Testis (tissue), 3 donors: ENCODE data around the gene LGALS7B. TPM values are rescaled to one million over a fixed set of nuclear protein-coding genes. Genes with fewer than 3 reads are reported as not detected.
"Not testable (repeated sequence)": the region's sequence is repeated elsewhere in the genome, so short reads cannot be mapped to it uniquely, and the experiment has no call there.

Experiments used
- DNase-seq: peaks from one replicate; pipeline ENCODE4 v3.0.0-alpha.2; 2019
- H3K27ac ChIP-seq, 2 donors: fragments of 200-600 bp; sonication (generic); one replicate each; pipeline ENCODE4 v1.5.1; 2019
- H3K27me3 ChIP-seq: fragments of 200-600 bp; sonication (generic); one replicate; pipeline ENCODE4 v1.5.1; 2019
- H3K36me3 ChIP-seq: fragments of 200-600 bp; sonication (generic); one replicate; pipeline ENCODE4 v1.5.1; 2017; ENCODE audit warnings: low read depth; ENCODE audit errors: missing control alignments
- H3K4me1 ChIP-seq: fragments of 200-600 bp; sonication (generic); one replicate; pipeline ENCODE4 v1.5.1; 2019
- H3K4me3 ChIP-seq, 2 donors: fragments of 200-600 bp; sonication (generic); one replicate each; pipeline ENCODE4 v1.5.1; 2017 to 2019
- H3K9me3 ChIP-seq: fragments of 200-600 bp; sonication (generic); one replicate; pipeline ENCODE4 v1.5.1; 2017
- POLR2A ChIP-seq: fragments of 450-650 bp; IDR thresholded peaks from one replicate; pipeline ENCODE4 v1.6.1; 2017; ENCODE audit warnings: antibody characterized with exemption, mild to moderate bottlenecking, moderate library complexity
- WGBS, 2 donors: methylation state at CpG; one replicate each; pipeline ENCODE4 v1.1.5; 2018; 5-methylcytosine and 5-hydroxymethylcytosine counted together
- intact Hi-C: fragments of 100-400 bp; cut with DNase I; formaldehyde crosslinking; loops from one replicate; pipeline ENCODE4 v1.15.1; 2023; ENCODE audit warnings: low total_unique reads
- polyA plus RNA-seq: library from polyadenylated mRNA; stranded (reverse); fragments of 350-450 nt; fragmentation: Illumina TruSeq; extraction: RNeasy Lipid Tissue Mini Kit (QIAGEN cat#74804); gene quantifications from one replicate; pipeline ENCODE4 v1.2.3, GENCODE V29; 2014; ENCODE audit warnings: low read depth, low replicate concordance; ENCODE audit not compliant: insufficient read depth
- total RNA-seq, 2 donors: library from RNA; depleted of rRNA; stranded (reverse); fragments of >200 nt; gene quantifications; one replicate each; pipeline ENCODE4 v1.2.3, GENCODE V29; 2016
- TF ChIP-seq, protein P1 (sequence below), 3 experiments: fragments of 450-650 bp in 2 of 3; fragments of 200-600 bp in 1 of 3; sonication (generic) in 1 of 3; IDR thresholded peaks; one replicate each; pipeline ENCODE4 v1.5.1; 2016 to 2019; ENCODE audit warnings: antibody characterized with exemption in 3 of 3, mild to moderate bottlenecking in 2 of 3, moderate library complexity in 1 of 3

Gene LGALS7B
- total and polyA plus RNA-seq, 3 donors from 2014 or later: 2.3 to 8.1 TPM; not detected in 1

DNA sequence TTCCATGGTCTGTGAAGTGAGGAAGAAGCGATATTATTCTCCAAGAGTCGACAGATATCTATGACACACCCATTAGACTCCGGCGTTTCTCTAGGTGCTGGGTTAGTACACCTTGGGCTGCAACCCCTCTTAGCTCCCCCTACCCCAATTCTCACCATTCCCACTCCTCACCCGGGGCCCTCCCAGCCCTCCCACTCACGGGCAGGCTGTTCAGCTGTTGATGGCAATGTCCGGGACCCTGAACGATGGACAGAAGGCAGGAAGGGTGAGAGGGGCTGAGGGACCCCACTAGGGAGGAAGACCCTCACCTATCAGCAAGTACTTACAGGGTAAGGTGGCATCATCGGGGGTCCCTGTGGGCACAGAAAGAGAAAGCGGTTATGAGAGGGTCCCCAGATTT is 14.5 kb downstream of the LGALS7B start:
- WGBS, 2 donors: 89 to 90% methylated on average over 10 of the region's 10 CpGs
- Histone ChIP-seq H3K27me3 (no peaks in the 10 kb centered on the region), H3K27ac (no peak overlapping the region), H3K4me1 (no peaks in the 10 kb centered on the region), H3K4me3 (no peak overlapping the region), H3K9me3 (no peaks in the 10 kb centered on the region), H3K36me3 (no peaks in the 10 kb centered on the region)
- intact Hi-C loops: no loop called here
- no peak for DNase-seq
- TF ChIP-seq, protein P1, sequence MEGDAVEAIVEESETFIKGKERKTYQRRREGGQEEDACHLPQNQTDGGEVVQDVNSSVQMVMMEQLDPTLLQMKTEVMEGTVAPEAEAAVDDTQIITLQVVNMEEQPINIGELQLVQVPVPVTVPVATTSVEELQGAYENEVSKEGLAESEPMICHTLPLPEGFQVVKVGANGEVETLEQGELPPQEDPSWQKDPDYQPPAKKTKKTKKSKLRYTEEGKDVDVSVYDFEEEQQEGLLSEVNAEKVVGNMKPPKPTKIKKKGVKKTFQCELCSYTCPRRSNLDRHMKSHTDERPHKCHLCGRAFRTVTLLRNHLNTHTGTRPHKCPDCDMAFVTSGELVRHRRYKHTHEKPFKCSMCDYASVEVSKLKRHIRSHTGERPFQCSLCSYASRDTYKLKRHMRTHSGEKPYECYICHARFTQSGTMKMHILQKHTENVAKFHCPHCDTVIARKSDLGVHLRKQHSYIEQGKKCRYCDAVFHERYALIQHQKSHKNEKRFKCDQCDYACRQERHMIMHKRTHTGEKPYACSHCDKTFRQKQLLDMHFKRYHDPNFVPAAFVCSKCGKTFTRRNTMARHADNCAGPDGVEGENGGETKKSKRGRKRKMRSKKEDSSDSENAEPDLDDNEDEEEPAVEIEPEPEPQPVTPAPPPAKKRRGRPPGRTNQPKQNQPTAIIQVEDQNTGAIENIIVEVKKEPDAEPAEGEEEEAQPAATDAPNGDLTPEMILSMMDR (IDR thresholded peaks at IDR 0.05): no peak
- no peak for TF ChIP-seq POLR2A

DNA sequence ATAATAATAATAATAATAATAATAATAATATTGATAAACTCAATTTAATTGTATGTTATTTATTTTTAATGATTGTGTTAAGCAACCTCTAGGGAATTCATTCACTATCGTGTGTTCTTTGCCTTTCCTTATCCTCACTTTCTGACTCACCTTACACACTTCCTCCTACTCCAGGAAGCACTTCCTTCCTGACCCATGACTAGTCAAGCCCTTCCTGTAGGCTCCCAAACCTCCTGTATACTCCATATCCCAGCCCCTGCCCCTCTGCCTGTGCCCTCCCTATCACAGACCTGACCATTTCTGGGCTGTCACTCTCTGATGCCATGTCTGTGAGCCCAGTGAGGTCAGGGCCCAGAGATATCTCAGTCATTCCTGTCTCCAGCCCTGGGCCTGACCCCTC is 16.2 kb downstream of the LGALS7B start:
- Histone ChIP-seq H3K4me1 (no peaks in the 10 kb centered on the region), H3K36me3 (no peaks in the 10 kb centered on the region), H3K9me3 (no peaks in the 10 kb centered on the region), H3K27ac (no peak overlapping the region), H3K4me3 (no peak overlapping the region), H3K27me3 (no peaks in the 10 kb centered on the region)
- no peak for DNase-seq
- WGBS, 2 donors: 62 to 73% methylated on average over 1 of the region's 1 CpG
- TF ChIP-seq POLR2A: no peak
- TF ChIP-seq, protein P1 (IDR thresholded peaks at IDR 0.05): no peak
- intact Hi-C loops: no loop called here

DNA sequence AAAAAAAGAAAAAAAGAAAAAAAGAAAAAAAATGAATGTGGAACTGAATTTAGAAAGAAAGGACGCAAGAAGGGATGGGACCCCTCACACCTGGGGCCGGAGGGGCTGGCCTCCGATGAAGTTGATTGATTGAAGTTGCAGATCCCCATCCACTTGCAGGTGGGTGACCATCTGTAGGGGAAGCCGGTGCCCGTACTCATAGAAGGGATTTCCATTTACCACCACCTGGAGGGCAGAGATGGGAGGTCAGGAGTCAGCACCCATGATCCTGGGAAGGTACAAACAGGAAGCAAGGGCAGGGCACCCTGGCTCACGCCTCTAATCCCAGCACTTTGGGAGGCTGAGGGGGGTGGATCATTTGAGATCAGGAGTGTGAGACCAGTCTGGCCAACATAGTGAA is 17.4 kb downstream of the LGALS7B start:
- no peak for DNase-seq
- Histone ChIP-seq H3K4me3 (no peak overlapping the region), H3K27me3 (no peaks in the 10 kb centered on the region), H3K27ac (no peak overlapping the region), H3K4me1 (no peaks in the 10 kb centered on the region), H3K9me3 (no peaks in the 10 kb centered on the region), H3K36me3 (no peaks in the 10 kb centered on the region)
- WGBS, 2 donors: 89 to 99% methylated on average over 6 of the region's 6 CpGs
- intact Hi-C loops: no loop called here
- TF ChIP-seq, protein P1 (IDR thresholded peaks at IDR 0.05): no peak

DNA sequence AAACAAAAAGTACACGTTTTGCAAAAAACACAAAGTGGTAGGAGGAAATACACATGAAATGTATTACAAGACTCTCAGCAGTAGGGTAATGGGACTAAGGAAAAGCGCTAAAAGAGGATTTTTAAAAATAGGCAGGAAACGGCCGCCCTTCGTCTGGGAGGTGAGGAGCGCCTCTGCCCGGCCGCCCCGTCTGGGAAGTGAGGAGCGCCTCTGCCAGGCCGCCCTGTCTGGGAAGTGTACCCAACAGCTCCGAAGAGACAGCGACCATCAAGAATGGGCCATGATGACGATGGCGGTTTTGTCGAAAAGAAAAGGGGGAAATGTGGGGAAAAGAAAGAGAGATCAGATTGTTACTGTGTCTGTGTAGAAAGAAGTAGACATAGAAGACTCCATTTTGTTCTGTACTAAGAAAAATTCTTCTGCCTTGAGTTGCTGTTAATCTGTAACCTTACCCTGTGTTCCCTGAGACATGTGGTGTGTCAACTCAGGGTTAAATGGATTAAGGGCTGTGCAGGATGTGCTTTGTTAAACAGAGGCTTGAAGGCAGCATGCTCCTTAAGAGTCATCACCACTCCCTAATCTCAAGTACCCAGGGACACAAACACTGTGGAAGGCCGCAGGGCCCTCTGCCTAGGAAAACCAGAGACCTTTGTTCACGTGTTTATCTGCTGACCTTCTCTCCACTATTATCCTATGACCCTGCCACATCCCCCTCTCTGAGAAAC is 18.5 kb downstream of the LGALS7B start:
- H3K36me3 ChIP-seq, DNase-seq, H3K27ac ChIP-seq, H3K4me3 ChIP-seq, H3K27me3 ChIP-seq, intact Hi-C loops, H3K9me3 ChIP-seq, H3K4me1 ChIP-seq: not testable (repeated sequence)
- WGBS, 2 donors: 80 to 89% methylated on average over 18 of the region's 18 CpGs

DNA sequence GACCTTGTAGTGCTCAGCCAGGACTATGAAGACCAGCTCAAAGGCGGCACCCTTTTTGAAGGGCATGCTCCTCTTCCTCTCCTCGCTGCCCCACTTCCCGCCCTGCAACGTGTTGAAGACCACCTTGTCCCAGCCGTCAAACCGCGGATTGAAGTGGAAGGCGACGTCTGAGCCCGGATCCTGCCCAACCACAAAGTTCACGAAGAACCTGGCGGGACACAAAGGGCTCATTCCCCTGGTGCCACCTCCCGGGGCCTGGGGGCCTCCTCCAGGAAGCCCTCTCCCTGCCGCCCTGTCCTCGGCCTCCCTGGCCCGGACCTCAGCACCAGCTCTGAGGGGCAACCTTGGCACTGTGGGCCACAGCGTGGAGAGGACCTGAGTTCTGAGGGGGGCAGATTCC is 19.7 kb downstream of the LGALS7B start:
- Histone ChIP-seq H3K27ac (no peak overlapping the region), H3K27me3 (no peaks in the 10 kb centered on the region), H3K4me1 (no peaks in the 10 kb centered on the region), H3K9me3 (no peaks in the 10 kb centered on the region), H3K4me3 (no peak overlapping the region), H3K36me3 (no peaks in the 10 kb centered on the region)
- 93 to 98% methylated on average over 17 of the region's 17 CpGs for WGBS, 2 donors
- no peak for TF ChIP-seq POLR2A
- TF ChIP-seq, protein P1 (IDR thresholded peaks at IDR 0.05): no peak
- DNase-seq: no peak
- intact Hi-C loops: no loop called here
